Fibroblast of upper back skin (primary cell): ENCODE data around the gene MFSD12.

Experiments used
- DNase-seq: peaks from one replicate; pipeline ENCODE4 v3.0.0-alpha.2; 2013

MFSD12 gene

GRCh38 chr19:3557461-3558248, at the start of gene MFSD12:
MFSD12 (minus strand) TSS chr19:3557586; CDS start chr19:3557403, 183 bp downstream.
- peak; percentile 90 for DNase-seq

DNA sequence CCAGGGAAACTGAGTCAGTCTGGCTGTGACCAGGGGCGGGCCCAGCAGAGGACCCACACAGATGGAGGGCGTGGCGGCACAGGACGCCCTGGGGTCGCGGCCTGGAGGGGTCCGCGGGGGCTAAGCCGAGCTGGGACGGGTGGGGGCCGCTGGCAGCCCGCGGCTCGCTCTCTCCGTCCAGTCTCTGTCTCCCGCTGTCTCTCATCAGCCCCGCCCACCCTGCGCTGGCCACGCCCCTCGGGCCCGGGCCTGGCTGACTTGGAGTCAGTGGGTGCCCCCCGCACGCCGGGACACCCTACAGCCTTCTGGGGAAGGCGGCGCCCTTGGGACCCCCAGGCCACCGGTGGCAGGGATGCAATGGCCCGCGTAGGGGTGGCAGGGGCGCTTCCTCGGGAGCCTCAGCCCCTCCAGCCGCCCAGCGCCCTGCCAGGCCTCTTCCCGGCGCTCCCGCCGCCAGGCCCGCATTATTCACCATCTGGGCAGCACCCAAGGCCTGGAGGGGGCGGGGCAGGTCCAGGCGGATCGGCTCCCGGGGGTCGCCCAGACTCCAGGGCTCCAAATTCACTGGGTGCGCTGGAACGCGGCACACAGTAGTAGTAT, 49.4 kb upstream of the MFSD12 start, which contains the start of gene TBXA2R:
Gene TBXA2R (minus strand): TSS at position 186 of the 600 bp plus-strand sequence. CDS start 6,241 bp downstream, outside the sequence.
- peak; percentile 61 for DNase-seq

DNA sequence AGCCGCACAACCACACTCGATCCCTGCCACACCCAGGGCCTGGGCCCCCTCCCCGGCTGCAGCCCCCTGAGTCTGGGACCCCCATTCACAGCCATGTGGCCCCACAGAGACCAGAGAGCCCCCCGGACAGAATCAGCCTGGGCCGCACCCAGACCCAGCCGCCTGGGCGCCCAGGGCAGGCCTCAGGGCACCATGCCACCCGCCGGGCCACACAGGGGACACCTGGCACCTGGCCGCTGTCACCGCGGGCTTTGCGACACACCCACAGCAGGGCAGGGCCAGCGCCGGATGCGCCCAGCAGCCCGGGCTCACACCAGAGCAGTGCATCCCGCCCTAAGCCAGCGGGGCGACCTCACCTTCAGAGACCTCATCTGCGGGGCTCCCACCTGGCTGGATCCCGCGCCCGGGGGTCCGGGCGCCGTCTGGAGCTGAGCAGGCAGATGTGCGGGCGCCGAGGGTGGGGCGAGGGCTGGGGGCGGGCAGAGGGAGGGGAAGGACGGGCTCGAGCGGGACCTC, 48.8 kb upstream of the MFSD12 start:
- no peak for DNase-seq

GRCh38 chr19:3605770-3606169, 48.4 kb upstream of the MFSD12 start:
- no peak for DNase-seq

- no peak for DNase-seq
These were observed 48.0 kb upstream of the MFSD12 start for GRCh38 chr19:3605361-3605760.

GRCh38 chr19:3604987-3605343, 47.6 kb upstream of the MFSD12 start:
- no peak for DNase-seq

DNA sequence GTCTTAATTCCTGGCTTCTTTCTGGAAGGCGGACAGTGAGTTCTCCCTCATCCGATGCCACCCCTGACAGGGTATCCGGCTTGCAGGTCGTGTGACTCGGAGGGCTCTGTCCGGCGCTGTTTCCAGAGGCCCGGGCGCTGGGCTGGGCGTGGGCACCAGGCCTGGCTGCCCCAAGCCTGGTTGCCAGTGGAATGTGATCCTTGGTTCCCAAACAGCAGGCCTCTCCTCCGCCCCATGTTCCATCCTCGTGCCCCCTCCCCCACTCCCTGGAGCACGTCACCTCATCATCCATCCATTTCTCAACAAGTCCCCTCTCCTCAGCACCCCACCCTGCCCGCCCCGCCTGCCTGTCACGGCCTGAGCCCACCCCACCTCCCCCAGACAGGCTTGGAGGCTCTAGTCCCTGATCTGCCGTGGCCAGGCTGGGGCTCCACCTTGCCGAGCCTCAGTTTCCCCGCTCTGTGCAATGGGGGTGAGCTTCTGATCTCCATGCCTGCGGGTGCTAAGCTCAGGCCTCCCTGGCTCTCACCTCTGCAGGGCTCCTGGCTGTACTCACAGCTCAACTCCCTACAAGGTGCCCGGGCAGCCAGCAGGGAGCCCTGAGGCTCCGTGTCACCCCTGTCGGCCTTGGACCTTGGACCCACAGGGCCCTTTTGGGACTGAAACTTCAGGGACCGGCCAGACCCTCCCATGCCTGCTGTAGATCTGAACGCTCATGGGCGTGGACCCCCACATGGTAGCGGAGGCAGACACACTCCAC, 47.0 kb upstream of the MFSD12 start:
- no peak for DNase-seq

DNA sequence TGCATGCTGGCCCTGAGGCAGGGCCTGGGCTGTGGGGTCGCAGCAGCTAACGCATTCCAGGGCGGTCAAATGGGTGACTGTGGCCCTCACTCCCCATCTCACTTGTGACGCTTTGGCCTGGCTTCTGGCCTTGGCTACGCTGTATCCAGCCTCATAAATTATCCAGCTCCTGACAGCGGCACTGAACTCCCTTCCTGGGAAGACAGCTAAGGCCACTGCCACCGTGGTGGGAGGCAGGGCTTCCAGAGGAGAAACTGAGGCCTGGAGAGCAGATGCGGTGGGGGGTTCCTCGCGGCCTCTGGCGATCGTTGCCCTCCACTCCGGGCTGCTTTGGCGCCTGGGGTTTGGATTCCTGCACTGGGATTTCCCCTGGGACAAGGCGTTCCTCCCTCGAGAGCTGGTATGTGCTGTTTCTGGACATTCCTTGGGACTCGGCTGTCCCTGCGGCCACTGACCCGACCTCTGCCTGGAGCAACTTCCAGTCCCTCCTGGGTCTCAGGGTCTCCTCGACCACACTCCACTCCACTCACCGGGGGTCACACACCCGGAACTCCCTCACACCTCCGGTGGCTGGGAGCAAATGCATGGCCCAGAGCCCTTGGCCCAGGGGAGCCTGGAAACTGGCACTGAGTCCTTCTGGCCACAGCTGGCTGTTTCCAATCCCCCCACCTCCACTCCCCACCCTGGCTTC, 45.9 kb upstream of the MFSD12 start:
- no peak for DNase-seq

DNA sequence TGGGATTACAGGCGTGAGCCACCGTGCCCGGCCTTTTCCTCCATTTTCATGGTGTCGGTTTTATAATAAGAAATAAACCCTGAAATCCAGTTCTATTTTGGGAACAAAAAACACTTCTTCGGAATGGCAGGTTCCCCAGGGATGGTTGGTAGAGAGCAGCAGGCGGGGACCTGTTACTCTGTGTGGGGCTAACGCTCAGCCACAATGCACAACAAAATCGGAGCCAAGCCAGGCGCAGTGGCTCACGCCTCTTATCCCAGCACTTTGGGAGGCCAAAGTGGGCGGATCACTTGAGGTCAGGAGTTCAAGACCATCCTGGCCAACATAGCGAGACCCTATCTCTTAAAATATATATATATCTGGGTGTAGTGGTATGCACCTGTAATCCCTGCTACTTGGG, 43.6 kb upstream of the MFSD12 start:
- no peak for DNase-seq

DNA sequence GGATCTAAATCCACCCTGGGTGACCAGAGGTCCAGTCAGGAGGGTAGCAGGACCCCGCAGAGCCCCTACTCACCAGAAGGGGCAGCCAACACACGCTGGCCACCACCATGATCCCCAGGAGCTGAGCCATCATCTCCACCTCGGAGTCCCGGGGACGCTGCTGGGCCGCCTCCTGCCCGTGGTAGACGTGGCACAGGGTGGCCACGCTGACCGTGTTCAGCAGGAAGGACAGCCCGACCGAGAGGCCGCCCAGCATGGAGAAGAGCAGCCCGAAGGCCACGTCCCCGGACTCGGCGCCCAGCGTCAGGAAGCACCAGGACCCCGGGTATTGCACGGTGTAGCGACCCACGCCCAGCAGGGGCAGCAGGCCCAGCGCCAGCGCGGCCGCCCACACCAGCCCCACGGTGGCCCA, 42.4 kb upstream of the MFSD12 start:
- no peak for DNase-seq

DNA sequence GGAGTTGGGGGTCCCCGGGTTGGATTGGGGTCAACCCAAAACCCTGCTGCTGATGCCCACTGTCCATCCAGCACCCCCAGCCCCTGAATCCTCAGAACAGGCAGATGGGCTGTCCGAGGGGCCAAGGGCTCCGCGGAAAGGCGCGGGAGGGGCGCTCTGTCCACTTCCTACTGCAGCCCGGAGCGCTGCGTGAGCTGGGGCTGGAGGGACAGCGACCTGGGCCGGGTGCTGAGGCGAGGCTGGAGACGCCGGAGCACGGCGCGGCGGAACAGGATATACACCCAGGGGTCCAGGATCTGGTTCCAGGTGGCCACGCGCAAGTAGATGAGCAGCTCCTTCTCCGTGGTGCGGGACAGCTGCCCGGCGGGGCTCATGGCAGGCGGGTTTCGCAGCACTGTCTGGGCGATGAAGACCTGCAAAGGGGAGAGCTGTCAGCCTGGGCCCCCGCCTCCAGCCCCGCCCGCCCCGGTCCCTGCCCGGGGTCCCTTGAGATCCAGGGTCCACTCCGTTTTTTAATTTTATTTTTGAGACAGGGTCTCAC, 38.2 kb upstream of the MFSD12 start:
- no peak for DNase-seq

- no peak for DNase-seq
These were observed 35.8 kb upstream of the MFSD12 start for GRCh38 chr19:3593156-3593555.

DNA sequence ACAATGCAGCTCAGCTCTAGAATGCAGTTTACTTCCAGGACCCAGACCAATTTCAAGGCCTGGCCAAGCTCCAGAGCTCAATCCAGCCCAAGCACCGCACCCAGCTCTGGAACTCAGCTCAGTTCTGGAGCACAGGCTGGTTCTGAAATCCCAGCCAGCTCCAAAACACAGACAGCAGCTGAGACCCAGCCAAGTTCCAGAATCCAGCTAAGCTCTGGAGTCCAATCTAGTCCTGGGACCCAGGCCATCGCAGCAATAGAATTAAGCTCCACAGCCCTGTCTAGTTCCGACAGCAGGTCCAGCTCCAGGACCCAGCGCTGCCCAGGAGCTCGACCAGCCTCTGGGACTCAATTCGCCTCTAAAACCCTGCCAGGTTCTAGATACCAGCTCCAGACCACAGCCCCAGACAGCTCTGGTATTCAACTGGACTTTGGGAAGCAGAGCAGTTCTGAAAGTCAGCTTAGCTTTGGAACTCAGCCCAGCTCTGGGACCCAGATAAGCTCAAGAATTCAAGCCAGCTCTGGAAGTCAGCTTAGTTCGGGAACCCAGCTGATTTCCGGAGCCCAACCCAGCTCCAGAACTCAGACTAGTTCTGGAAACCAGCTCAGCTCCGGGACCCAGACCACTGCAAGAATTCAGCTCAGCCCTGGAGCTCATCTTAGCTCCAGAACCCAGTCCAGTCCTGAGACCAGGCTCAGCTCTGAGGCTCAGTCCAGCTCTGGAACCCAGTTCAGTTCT, 34.7 kb upstream of the MFSD12 start:
- no peak for DNase-seq

- no peak for DNase-seq
These were observed 33.7 kb upstream of the MFSD12 start for GRCh38 chr19:3590991-3591659.

GRCh38 chr19:3589949-3590348, 32.6 kb upstream of the MFSD12 start:
- no peak for DNase-seq

DNA sequence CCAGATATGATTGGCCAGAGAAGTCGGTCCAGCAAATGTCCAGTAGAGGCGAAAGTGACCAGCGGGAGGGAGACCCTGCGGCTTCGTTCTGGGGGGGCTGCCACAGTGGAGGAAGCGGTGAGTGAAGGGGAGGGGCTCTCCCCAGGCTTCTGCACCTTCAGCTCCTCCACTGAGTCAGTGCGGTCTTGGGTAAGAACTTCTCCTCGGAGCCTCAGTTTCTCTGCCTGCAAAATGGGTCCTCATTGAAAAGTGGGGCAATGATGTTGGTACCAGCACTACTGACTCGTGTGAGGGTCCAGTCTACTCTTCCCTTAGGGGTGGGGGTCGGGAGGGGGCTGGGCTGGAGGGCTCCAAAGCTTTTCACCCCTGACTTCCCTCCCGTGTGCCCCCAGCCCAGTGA, 32.1 kb upstream of the MFSD12 start:
- DNase-seq, result no peak

- no peak for DNase-seq
These were observed 29.4 kb upstream of the MFSD12 start for GRCh38 chr19:3586707-3587346.

GRCh38 chr19:3586127-3586626, 28.8 kb upstream of the MFSD12 start:
- no peak for DNase-seq

GRCh38 chr19:3585301-3586126, 28.1 kb upstream of the MFSD12 start, which contains the start of gene GIPC3:
GIPC3 (plus strand) TSS chr19:3585478; CDS start chr19:3585598, 120 bp downstream.
- no peak for DNase-seq
